H9 (cell line): ENCODE data around the gene HTD2. TPM values are rescaled to one million over a fixed set of nuclear protein-coding genes. Genes with fewer than 3 reads are reported as not detected.

Experiments used
- DNase-seq: peaks from one replicate; pipeline ENCODE4 v3.0.0-alpha.2; 2017
- H2AFZ ChIP-seq: one replicate; pipeline ENCODE4 v1.6.1; 2013; ENCODE audit warnings: mild to moderate bottlenecking, low read length, control low read depth, moderate library complexity
- H2AK5ac ChIP-seq: 2 replicates; pipeline ENCODE4 v1.6.1; 2013; ENCODE audit warnings: low read length, control low read depth, mixed read lengths; ENCODE audit not compliant: insufficient read length
- H2BK120ac ChIP-seq: one replicate; pipeline ENCODE4 v1.6.1; 2013; ENCODE audit warnings: low read depth, mild to moderate bottlenecking, low read length, control low read depth, inconsistent platforms; ENCODE audit not compliant: poor library complexity, severe bottlenecking
- H2BK12ac ChIP-seq: 2 replicates; pipeline ENCODE4 v1.6.1; 2013; ENCODE audit warnings: low read length, control low read depth, mixed read lengths, low read depth; ENCODE audit not compliant: insufficient read length
- H2BK15ac ChIP-seq: 2 replicates; pipeline ENCODE4 v1.6.1; 2013; ENCODE audit warnings: low read depth, low read length, control low read depth
- H2BK20ac ChIP-seq: one replicate; pipeline ENCODE4 v1.6.1; 2013; ENCODE audit warnings: low read depth, mild to moderate bottlenecking, low read length, control low read depth, inconsistent platforms; ENCODE audit not compliant: poor library complexity, severe bottlenecking
- H2BK5ac ChIP-seq: 2 replicates; pipeline ENCODE4 v1.6.1; 2013; ENCODE audit warnings: low read length, control low read depth, mixed read lengths; ENCODE audit not compliant: insufficient read length
- H3K14ac ChIP-seq: 2 replicates; pipeline ENCODE4 v1.6.1; 2013; ENCODE audit warnings: low read length, control low read depth; ENCODE audit not compliant: insufficient read depth
- H3K18ac ChIP-seq: 2 replicates; pipeline ENCODE4 v1.6.1; 2013; ENCODE audit warnings: low read depth, mild to moderate bottlenecking, mixed read lengths, low read length, control low read depth; ENCODE audit not compliant: insufficient read length
- H3K23ac ChIP-seq: 2 replicates; pipeline ENCODE4 v1.6.1; 2013; ENCODE audit warnings: low read length, control low read depth, mixed read lengths, low read depth; ENCODE audit not compliant: insufficient read length
- H3K23me2 ChIP-seq: 2 replicates; pipeline ENCODE4 v1.6.1; 2013; ENCODE audit warnings: low read depth, mild to moderate bottlenecking, mixed read lengths, low read length, control low read depth; ENCODE audit not compliant: insufficient read length, poor library complexity, severe bottlenecking
- H3K27ac ChIP-seq: 2 replicates; pipeline ENCODE4 v1.5.1; 2013; ENCODE audit warnings: low read length, control low read depth, mixed read lengths, low read depth; ENCODE audit not compliant: insufficient read length
- H3K27me3 ChIP-seq: 2 replicates; pipeline ENCODE4 v1.6.1; 2013; ENCODE audit warnings: low read length, control low read depth, inconsistent platforms; ENCODE audit not compliant: insufficient read depth
- H3K4ac ChIP-seq: 2 replicates; pipeline ENCODE4 v1.6.1; 2013; ENCODE audit warnings: low read depth, mild to moderate bottlenecking, control low read depth, inconsistent platforms, low read length, moderate library complexity
- H3K4me1 ChIP-seq: 2 replicates; pipeline ENCODE4 v1.6.1; 2013; ENCODE audit warnings: low read length, control low read depth, inconsistent platforms; ENCODE audit not compliant: insufficient read depth
- H3K4me2 ChIP-seq: 2 replicates; pipeline ENCODE4 v1.6.1; 2013; ENCODE audit warnings: low read length, control low read depth, mixed read lengths; ENCODE audit not compliant: insufficient read length, insufficient read depth
- H3K56ac ChIP-seq: 2 replicates; pipeline ENCODE4 v1.6.1; 2013; ENCODE audit warnings: low read depth, mild to moderate bottlenecking, mixed read lengths, low read length, control low read depth; ENCODE audit not compliant: insufficient read length
- H3K79me1 ChIP-seq: 2 replicates; pipeline ENCODE4 v1.6.1; 2013; ENCODE audit warnings: low read depth, mild to moderate bottlenecking, moderate library complexity, low read length, control low read depth, inconsistent platforms; ENCODE audit not compliant: insufficient read depth, poor library complexity, severe bottlenecking
- H3K79me2 ChIP-seq: 2 replicates; pipeline ENCODE4 v1.6.1; 2013; ENCODE audit warnings: low read length, control low read depth, inconsistent platforms; ENCODE audit not compliant: insufficient read depth
- H3K9ac ChIP-seq: 2 replicates; pipeline ENCODE4 v1.6.1; 2013; ENCODE audit warnings: low read length, control low read depth, mixed read lengths; ENCODE audit not compliant: insufficient read length; ENCODE audit errors: extremely low read depth
- H3K9me3 ChIP-seq: one replicate; pipeline ENCODE4 v1.6.1; 2013; ENCODE audit warnings: low read depth, low read length, inconsistent platforms; ENCODE audit not compliant: control insufficient read depth
- H3T11ph ChIP-seq: one replicate; pipeline ENCODE4 v1.6.1; 2013; ENCODE audit warnings: mild to moderate bottlenecking, low read length, control low read depth, inconsistent platforms
- H4K20me1 ChIP-seq: one replicate; pipeline ENCODE4 v1.6.1; 2013; ENCODE audit not compliant: control insufficient read depth, insufficient read length, insufficient read depth
- H4K5ac ChIP-seq: 2 replicates; pipeline ENCODE4 v1.6.1; 2013; ENCODE audit warnings: low read depth, mild to moderate bottlenecking, mixed read lengths, low read length, control low read depth; ENCODE audit not compliant: insufficient read length
- H4K8ac ChIP-seq: replicated peaks from 2 replicates; pipeline ENCODE4 v1.6.1; 2013; ENCODE audit warnings: low read length, control low read depth, mixed read lengths, low read depth; ENCODE audit not compliant: insufficient read length
- H4K91ac ChIP-seq: 2 replicates; pipeline ENCODE4 v1.6.1; 2013; ENCODE audit warnings: low read depth, mild to moderate bottlenecking, moderate library complexity, mixed read lengths, low read length, control low read depth; ENCODE audit not compliant: insufficient read length
- H3K27ac Mint-ChIP-seq, 3 experiments: 2 replicates in 2 of 3; 3 replicates in 1 of 3; pipeline ENCODE4 v1.8.0; 2020 to 2021; ENCODE audit warnings: mixed read lengths in 3 of 3, mild to moderate bottlenecking in 1 of 3, moderate library complexity in 1 of 3
- H3K27me3 Mint-ChIP-seq: 2 replicates; pipeline ENCODE4 v1.8.0; 2021; ENCODE audit warnings: low read depth, mild to moderate bottlenecking, moderate library complexity, mixed read lengths
- H3K36me3 Mint-ChIP-seq, 3 experiments: 2 replicates in 2 of 3; 3 replicates in 1 of 3; pipeline ENCODE4 v1.8.0; 2020 to 2021; ENCODE audit warnings: low read depth in 3 of 3, mixed read lengths in 3 of 3; ENCODE audit not compliant: insufficient read depth in 1 of 3
- H3K4me1 Mint-ChIP-seq, 2 experiments: 2 replicates each; pipeline ENCODE4 v1.8.0; 2020; ENCODE audit warnings: mixed read lengths in 2 of 2
- H3K4me3 Mint-ChIP-seq, 2 experiments: 2 replicates in 1 of 2; 3 replicates in 1 of 2; pipeline ENCODE4 v1.8.0; 2020 to 2021; ENCODE audit warnings: mild to moderate bottlenecking in 2 of 2, mixed read lengths in 2 of 2, moderate library complexity in 1 of 2
- H3K9me3 Mint-ChIP-seq, 2 experiments: 2 replicates in 1 of 2; 3 replicates in 1 of 2; pipeline ENCODE4 v1.8.0; 2020; ENCODE audit warnings: mild to moderate bottlenecking in 2 of 2, mixed read lengths in 2 of 2, moderate library complexity in 1 of 2
- CTCF ChIP-seq: fragments of 200-600 bp; sonication (generic); conservative IDR thresholded peaks from 3 replicates; pipeline ENCODE4 v1.8.0; 2021; ENCODE audit warnings: antibody characterized with exemption, mild to moderate bottlenecking
- WGBS: extraction: QIAGEN DNeasy Blood & Tissue Kit; methylation state at CpG from one replicate; pipeline ENCODE4 v1.1.7; 2013; ENCODE audit warnings: missing lambda C conversion rate, low lambda C conversion rate, mixed read lengths; ENCODE audit not compliant: insufficient read length; ENCODE audit errors: extremely low coverage; 5-methylcytosine and 5-hydroxymethylcytosine counted together
- total RNA-seq: library from RNA; stranded (reverse); gene quantifications from 2 replicates; pipeline ENCODE4 v1.2.1, GENCODE V29; 2021

The HTD2 gene
- total RNA-seq, 1 experiment from 2014 or later = 13.4 TPM

- no peaks in the 10 kb centered on the region for H3K36me3 Mint-ChIP-seq
- no peaks in the 10 kb centered on the region for H3K79me1 ChIP-seq
- no peak overlapping the region for H3K18ac ChIP-seq
- H4K5ac ChIP-seq = no peak overlapping the region
- no peak overlapping the region for H3K4me3 Mint-ChIP-seq
- no peak overlapping the region for H3K27ac ChIP-seq
- no peaks in the 10 kb centered on the region; the same call in 1 of the 2 replicates for H3K27me3 Mint-ChIP-seq
- no peak overlapping the region for H2BK15ac ChIP-seq
- no peak overlapping the region for H3K4ac ChIP-seq
- no peaks in the 10 kb centered on the region for H3K4me1 ChIP-seq
- no peaks in the 10 kb centered on the region for H3K79me2 ChIP-seq
- WGBS = no CpG with 5 or more reads among the region's 10 CpGs
- H3K14ac ChIP-seq = no peak overlapping the region
- no peaks in the 10 kb centered on the region for H4K20me1 ChIP-seq
- no peak overlapping the region for H3K9ac ChIP-seq
- H3K9me3 ChIP-seq = no peaks in the 10 kb centered on the region
- no peak overlapping the region for H2AK5ac ChIP-seq
- no peak overlapping the region for H4K91ac ChIP-seq
- no peak overlapping the region for H3T11ph ChIP-seq
- no peaks in the 10 kb centered on the region for H3K4me1 Mint-ChIP-seq
- no peak overlapping the region for H2BK20ac ChIP-seq
- H3K23ac ChIP-seq = no peak overlapping the region
- H2BK120ac ChIP-seq = no peak overlapping the region
- no peak overlapping the region for H2AFZ ChIP-seq
- H3K56ac ChIP-seq = no peak overlapping the region
- no peak overlapping the region for H4K8ac ChIP-seq
- H2BK5ac ChIP-seq = no peak overlapping the region
- DNase-seq = no peak
- H3K9me3 Mint-ChIP-seq = no peaks in the 10 kb centered on the region
- TF ChIP-seq CTCF = no peak
- H3K27me3 ChIP-seq = no peaks in the 10 kb centered on the region
- no peaks in the 10 kb centered on the region for H3K23me2 ChIP-seq
- no peak overlapping the region for H2BK12ac ChIP-seq
- no peak overlapping the region for H3K27ac Mint-ChIP-seq
- H3K4me2 ChIP-seq = no peak overlapping the region
These were observed 47.8 kb upstream of the HTD2 start for GRCh38 chr3:58258392-58259055.
